RPMI8226 (cell line): ENCODE measurements around the gene TTLL12.
A peak's percentile ranks its signal among the peaks of the same experiment; 100 is the strongest.

Source experiments
- DNase-seq: peaks from one replicate; pipeline ENCODE4 v3.0.0-alpha.2; 2015

TTLL12 gene

GRCh38 chr22:43171019-43171491 lies 15.9 kb downstream of the TTLL12 start:
- DNase-seq: no peak

- DNase-seq: no peak
Observed at GRCh38 chr22:43170131-43170480, 16.8 kb downstream of the TTLL12 start.

GRCh38 chr22:43169310-43170130 lies 17.4 kb downstream of the TTLL12 start:
- no peak for DNase-seq

GRCh38 chr22:43168471-43169309 lies 18.2 kb downstream of the TTLL12 start:
- no peak for DNase-seq

- no peak for DNase-seq
Observed at GRCh38 chr22:43167001-43167589, 19.8 kb downstream of the TTLL12 start.

- no peak for DNase-seq
Observed at GRCh38 chr22:43166132-43166930, 20.6 kb downstream of the TTLL12 start.

GRCh38 chr22:43164636-43165035 lies 22.3 kb downstream of the TTLL12 start:
- DNase-seq: no peak

- DNase-seq: no peak
Observed at GRCh38 chr22:43163241-43163795, 23.6 kb downstream of the TTLL12 start.

GRCh38 chr22:43162412-43163150 lies 24.4 kb downstream of the TTLL12 start:
- no peak for DNase-seq

GRCh38 chr22:43160497-43161126 lies 26.3 kb downstream of the TTLL12 start:
- DNase-seq: no peak

GRCh38 chr22:43159484-43160178 lies 27.3 kb downstream of the TTLL12 start:
- DNase-seq: no peak

- DNase-seq: no peak
Observed at GRCh38 chr22:43158778-43159483, 28.0 kb downstream of the TTLL12 start.

- DNase-seq: no peak
Observed at GRCh38 chr22:43157874-43158546, 28.9 kb downstream of the TTLL12 start.

GRCh38 chr22:43156413-43156812 lies 30.5 kb downstream of the TTLL12 start:
- no peak for DNase-seq

- DNase-seq: no peak
Observed at GRCh38 chr22:43155789-43156188, 31.1 kb downstream of the TTLL12 start.

- DNase-seq: no peak
Observed at GRCh38 chr22:43154887-43155536, 31.9 kb downstream of the TTLL12 start.

GRCh38 chr22:43153899-43154298 lies 33.0 kb downstream of the TTLL12 start:
- DNase-seq: no peak

GRCh38 chr22:43152357-43153071 lies 34.4 kb downstream of the TTLL12 start:
- DNase-seq: peak; percentile 82
